C1 segment of cervical spinal cord (tissue), 14 donors: ENCODE data around the gene OSBPL9.
"Not testable (repeated sequence)": the region's sequence is repeated elsewhere in the genome, so short reads cannot be mapped to it uniquely, and the experiment has no call there.

Source experiments
- DNase-seq, 14 donors: peaks; one replicate each; lab custom pipeline; 2025; lab: John Stamatoyannopoulos, UW

OSBPL9 gene

DNA sequence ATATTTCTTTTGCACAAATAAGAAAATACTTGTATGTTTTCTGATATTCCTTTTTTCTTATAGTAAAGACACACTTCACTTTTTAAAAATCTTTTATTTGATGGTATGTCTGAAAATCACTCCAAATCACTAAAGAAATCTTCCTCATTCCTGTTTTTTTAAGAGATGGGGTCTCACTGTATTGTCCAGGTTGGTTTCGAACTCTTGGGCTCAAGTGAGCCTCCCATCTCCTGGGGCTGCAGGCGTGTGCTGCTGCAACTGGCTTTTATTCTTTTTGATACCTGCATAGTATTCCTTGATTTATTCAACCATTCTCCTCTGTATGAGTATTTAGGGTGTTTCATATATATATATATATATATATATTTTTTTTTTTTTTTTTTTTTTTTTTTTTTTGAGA is 88.1 kb downstream of the OSBPL9 start:
- no peak for DNase-seq

DNA sequence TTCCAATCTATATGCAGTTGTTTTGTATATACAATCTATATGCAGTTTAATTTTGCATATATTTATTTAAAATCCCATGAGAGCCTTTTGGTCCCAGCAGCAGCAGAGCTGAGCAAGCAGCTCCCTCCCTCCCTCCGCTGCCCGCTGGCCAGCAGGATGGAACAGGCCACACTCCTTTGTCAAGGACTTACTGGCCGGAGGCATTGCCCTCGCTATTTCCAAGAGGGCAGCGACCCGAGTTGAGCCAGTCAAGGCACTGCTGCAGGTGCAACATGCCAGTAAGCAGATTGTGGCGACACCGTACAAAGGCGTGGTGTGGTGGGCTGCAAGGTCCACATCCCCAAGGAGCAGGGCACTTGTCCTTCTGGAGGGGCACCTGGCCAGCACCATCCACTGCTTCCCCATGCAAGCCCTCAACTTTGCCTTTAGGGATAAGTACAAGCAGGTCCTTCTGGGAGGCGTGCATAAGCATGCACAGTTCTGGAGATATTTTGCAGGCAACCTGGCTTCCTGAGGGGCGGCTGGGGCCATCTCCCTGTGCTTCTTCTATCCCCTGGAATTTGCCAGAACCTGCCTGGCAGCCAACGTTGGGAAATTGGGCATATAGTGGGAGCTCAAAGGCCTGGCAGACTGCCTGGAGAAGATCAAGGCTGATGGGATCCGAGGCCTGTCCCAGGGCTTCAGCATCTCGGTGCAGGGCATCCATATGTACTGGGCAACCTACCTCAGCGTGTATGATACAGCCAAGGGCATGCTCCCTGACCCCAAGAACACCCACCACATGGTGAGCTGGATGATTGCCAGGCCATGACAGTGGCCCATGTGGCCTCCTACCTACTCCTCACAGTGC is 92.2 kb downstream of the OSBPL9 start:
- no peak for DNase-seq

DNA sequence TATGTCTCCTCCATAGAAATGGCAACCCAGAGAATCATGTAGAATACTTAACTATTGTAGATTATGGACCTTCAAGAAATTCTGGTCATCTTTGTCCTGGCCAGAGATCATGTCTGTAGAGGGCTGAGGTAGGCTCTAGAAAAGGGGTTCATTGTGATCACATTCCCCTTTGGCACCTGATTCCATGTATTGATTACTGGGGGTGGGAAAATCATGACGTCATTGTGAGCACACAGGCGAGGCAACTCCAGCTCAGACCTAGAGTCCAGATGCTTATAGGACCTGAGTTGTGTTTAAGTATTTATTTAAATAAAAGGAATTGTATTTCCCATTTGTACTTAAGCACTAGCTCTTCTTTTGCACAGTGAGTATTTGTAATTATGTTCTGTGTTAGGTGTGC is 93.1 kb downstream of the OSBPL9 start:
- no peak for DNase-seq

DNA sequence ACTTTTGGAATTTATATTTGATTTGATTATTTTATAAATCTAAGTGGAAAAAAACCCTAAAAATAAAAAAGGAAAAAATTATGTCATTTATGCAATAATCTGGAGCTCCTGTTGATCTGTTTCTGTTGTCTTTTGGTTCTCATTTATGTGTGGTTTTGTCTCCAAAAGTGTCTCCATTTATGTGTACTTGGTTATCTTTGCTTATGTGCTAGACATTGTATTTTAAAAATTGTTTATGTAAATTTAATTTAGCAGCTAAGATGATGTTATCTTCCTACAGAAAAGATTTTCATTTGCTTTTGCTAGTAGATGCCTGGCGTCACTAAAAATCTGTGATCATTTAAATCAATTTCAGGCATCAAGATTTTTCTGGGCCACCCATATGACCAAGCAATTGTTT is 95.7 kb downstream of the OSBPL9 start:
- DNase-seq: no peak

DNA sequence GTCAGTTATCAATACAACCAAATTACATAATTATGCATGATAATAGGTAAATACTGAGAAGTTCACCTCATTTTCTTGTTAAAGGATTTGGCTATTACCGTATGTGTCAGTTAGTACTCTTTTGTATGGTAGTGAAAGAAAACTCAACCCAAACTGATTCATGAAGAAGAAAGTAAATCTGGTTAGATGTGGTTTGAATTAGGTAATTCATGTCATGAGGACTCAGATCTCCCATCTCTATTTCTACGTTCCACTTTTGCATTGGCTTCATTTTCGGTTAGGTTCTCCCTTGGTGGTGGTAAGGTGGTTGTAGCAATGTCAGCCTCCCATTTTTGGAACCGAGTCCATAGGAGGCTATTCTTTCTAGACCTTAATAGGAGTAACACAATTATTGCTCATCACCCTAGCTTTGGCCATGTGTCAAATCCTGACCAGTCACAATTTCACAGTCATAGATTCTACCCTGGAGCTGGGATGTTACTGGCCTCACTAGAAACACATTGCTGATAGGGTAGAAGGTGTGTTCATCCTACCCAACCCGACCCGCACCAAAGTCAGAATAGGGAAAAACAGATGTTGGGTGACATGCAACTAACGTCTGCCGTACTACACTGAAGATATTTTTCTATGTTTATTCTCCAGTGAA is 97.6 kb downstream of the OSBPL9 start:
- DNase-seq: no peak

DNA sequence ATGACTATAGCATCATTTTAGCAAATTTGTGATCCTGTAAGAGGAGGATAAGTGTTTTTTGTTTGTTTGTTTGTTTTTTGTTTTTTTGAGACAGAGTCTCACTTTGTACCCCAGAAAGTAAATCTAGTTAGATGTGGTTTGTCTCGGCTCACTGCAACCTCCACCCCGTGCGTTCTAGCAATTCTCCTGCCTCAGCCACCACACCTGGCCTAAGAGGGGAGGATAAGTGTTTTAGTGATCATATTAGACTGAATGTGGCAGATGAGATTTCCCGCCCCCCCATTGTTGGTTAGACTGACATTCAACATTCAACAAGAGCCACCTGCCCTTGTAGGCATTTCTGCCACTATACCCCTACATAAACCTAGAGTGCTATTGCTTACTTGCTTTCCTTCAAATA is 98.5 kb downstream of the OSBPL9 start:
- DNase-seq: no peak

DNA sequence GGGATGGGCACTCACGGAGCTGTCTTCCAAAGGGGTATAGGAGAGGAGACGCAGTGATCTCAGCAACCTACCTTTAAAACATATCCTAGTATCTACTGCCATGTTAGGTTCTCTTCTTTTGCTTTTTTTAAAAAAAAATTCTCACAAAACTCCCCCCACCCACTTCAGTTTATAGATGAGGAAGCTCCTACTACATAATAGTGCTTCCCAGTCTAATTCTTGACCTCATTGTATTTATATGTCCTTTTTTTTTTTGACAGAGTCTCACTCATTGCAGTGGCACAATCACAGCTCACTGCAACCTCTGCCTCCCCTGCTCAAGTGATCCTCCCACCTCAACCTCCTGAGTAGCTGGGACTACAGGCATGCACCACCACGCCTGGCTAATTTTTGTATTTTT is 99.9 kb downstream of the OSBPL9 start:
- DNase-seq: no peak

DNA sequence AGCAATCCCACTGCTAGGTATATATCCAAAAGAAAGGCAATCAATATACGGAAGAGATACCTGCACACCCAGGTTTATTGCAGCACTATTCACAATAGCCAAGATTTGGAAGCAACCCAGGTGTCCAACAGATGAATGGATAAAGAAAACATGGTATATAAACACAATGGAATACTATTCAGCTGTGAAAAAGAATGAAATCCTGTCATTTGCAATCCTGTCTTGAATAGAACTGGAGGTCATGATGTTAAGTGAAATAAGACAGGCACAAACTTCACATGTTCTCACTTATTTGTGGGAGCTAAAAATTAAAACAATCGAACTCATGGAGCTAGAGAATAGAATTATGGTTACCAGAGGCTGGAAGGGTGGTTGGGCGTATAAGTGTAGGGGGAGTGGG is 101.0 kb downstream of the OSBPL9 start:
- no peak for DNase-seq

DNA sequence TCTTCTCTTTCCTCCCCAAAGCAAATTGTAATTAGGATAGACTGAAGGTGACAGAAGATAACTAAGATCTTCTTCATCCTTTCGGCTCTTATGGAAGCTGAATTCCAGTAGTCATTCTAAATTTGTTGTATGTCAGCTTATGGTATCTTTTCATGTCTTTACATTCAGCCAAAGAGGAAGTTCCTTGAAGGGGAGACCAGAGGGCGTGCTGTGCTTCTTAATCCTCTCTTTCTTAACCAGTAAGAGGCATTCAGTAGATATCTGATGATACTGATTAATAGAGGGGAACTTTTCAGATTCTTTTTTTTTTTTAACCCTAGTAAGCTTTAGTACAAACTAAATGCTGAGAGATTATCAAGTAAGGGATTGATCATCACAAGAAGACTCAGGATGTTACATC is 102.3 kb downstream of the OSBPL9 start:
- DNase-seq: no peak

DNA sequence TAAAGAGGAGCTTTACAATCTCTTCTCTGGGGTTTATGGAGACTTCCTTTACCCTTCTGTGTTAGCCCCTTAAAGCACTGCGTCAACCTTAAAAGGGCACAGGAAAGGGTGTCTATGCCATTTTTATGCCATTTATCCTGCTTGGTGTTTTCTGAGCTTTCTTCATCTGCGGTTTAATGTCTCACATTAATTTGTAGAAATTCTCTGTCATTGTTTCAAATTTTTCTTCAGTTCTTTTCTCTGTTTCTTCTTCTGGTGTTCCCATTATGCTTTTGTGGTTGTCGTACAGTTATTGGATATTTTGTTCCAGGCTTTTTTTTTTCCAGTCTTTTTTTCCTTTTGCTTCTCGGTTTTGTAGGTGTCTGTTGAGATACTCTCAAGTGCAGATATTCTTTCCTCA is 107.9 kb downstream of the OSBPL9 start:
- DNase-seq: no peak

DNA sequence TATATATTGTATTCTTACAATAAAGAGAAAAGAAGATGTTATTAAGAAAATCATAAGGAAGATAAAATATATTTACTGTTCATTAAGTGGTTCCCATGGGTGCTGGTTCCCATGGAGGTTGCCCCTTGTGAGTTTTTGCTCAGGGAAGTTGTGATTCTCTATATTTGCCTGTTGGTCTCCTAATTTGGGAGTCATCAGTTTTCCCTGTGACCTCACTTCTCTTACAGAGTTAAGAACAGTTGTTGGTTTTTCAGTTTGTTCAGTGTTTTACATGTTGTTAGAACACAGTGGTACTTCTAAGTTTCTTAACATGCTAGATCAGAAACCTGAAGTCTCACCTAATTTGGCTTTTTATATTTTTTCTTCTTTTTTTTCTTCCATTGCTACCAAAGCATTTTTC is 109.2 kb downstream of the OSBPL9 start:
- no peak for DNase-seq

DNA sequence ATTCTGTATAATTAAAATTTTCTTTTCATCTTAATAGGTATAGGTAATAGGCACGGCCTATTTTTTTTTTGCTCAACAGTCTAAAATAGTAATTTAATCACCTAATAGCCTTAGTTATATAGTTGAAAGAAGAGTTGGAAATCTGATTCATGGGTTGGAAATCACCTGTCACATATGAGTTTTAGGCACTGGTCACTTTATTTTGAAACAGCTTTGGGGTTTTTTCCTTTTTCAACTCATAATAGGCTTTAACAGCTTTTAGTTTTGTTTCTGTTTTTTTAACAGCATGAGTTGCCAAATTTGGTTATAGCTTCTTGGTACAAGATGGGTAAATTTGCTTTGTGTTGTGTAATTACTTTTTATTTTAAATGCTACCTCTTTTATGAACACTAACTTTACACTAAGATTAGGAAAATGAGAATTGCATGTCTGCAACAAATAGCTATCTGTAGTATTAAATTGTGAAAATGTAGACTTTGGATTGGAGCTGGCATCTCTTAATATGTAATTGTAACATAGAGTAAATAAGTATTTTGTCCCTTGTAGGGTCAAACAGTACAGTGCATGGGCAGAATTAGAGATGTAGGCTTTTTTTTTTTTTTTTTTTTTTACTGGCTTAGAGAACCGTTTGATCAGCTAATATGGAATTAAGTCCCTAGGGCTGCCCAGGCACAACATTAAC is 109.8 kb downstream of the OSBPL9 start:
- DNase-seq: no peak

DNA sequence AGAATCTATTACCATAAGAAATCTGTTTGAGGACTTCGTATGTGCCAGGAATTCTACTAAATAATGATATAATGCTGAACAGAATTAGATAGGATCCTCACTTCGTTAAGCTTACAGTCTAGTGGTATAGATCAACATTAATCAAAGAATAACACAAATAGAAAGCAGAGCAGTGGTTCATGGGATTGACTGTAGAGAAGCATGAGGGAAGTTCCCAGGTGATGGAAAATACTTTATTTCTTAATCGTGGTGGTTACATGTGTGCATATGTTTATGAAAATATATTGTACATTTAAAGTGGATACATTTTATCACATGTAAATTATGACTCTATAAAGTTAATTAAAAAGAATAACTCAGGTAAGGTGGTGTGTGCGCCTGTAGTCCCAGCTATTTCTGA is 110.5 kb downstream of the OSBPL9 start:
- no peak for DNase-seq

DNA sequence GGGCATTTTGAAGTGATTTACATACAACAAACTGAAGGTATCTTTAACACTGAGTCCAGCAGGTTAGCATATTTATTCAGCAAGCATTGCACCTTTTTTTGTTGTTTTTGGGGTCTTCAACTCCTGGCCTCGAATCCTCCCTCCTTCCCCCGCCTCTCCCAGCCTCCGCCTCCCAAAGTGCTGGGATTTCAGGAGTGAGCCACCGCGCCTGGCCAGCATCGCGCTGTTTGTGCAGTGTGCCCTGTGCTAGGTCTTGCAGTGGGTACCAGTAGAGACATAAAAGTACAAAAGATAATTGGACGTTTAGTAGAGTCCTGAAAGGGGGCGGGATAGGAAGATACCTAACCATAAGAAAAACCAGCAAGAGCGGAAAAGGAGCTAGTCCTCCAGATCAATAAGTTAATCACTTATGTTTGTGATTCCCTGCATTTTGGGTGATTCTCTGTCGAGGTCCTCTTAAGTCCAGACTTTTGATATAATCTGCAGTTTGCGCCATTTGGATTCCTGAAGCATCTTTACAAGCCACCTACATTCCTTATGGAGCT is 111.8 kb downstream of the OSBPL9 start:
- no peak for DNase-seq

DNA sequence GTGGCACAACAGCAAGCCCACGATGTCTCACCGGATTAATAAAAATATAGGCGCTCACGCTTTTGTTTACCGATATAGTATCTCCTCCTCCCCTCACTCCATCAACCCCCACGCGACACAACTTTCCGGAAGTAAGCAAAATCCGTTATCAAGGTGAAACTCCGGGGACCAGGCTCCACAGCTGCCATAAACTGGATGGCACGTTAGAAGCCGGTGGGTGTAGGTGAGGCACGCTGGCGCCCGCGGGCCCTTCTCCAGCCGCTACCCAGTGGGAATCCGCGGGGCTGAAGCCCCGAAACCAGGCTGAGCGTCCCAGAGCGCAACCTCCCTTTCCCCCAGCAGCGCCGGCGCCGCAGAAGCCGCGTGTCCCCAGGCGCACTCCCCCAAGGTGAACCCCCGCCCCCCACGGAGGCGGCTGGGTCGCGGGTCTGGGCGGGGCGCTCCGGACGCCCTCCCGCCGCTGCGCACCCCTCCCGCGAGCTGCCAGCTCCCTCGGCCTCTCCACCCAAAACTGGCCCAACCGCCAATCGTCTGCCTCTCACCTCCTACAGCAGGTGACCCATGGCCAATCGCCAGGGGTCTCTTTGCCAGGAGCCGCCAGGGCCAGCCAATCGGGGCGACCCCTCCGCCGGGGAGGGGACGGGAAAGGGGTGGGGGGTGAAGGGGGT is 112.4 kb downstream of the OSBPL9 start:
- DNase-seq: peak in 13 of 14 donors; percentile 17 to 78 (median 43)

DNA sequence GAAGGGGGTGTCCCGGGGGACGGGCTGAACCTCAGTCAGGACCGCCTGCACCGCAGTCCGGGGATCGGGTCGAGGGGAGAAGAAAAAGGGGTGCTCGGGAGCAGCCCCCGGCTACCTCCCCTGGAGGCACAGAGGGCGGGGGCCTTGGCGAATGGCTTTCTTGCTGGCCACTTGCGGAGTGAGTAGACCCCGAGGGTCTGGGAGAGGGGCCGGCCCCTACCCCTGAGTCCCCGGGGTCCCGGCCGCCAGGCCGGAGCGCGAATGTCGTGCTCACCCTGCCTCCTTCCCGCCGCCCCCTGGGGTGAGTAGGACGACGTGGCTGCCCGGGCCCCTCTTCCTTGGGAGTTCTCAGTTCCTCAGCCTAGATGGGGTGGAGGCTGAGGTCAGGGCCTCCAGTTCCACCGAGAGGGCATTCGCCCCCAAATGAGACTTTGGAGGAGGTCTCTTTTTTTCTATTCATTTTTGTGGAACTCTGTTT is 113.0 kb downstream of the OSBPL9 start:
- DNase-seq: no peak

DNA sequence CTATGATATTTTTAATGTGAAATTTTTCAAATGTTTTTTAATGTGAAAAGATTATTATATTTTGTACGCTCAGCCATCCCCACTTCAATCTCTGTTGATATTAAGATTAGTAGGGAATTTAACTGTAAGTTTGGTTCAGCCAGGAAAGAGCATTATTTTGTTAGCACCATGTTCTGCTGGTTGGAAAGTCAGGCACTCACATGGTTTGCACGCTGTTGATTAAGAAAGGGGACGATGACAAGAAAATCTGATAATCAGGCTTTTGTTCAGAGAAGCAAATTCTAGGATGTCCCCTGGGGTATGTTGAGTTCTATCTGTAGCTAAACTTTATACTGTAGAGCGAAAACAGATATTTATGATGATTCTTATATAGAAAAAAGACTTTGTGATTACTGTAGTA is 115.1 kb downstream of the OSBPL9 start:
- no peak for DNase-seq

DNA sequence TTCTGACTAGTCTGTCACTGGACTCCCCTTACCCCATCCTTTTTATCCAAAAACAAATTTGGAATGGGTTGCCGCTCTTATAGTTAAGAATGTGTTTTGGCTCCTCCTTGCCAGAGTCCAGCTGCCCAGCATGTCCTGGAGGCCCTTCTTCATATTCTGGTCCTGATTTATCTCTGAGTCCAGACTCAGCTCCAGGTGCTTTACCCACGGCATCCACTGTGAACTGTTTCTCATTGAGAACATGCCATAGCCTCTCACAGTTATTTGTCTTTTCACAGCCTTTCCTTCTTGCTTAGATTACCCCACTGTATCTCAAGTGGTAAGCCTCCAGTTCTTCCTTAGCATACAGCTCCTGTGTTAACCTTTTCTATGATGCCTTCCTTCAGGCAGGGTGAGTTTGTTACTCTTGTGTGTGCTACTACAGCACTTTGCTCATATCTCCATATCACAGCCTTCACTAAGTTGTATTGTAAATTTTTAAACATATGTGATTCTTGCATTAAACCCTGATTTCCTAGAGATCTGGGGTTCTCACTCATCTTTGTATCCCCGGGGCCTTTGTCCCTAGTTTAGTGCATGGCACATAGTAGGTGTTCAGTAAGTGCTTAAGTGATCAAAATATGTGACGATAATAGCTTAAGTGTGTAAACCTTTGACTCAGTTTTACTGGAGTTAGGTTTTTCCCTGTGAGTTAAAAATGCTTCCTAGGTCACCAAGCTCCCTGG is 116.0 kb downstream of the OSBPL9 start:
- DNase-seq: no peak

DNA sequence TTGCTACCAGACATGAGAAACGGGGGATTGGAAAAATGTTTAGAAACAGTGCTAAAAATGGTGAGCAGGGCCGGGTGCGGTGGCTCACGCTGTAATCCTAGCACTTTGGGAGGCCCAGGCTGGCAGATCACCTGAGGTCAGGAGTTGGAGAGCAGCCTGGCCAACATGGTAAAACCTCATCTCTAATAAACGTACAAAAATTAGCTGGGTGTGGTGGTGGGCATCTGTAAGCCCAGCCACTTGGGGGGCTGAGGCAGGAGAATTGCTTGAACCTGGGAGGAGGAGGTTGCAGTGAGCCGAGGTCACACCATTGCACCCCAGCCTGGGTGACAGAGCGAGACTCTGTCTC is 116.5 kb downstream of the OSBPL9 start:
- not testable (repeated sequence) for DNase-seq

DNA sequence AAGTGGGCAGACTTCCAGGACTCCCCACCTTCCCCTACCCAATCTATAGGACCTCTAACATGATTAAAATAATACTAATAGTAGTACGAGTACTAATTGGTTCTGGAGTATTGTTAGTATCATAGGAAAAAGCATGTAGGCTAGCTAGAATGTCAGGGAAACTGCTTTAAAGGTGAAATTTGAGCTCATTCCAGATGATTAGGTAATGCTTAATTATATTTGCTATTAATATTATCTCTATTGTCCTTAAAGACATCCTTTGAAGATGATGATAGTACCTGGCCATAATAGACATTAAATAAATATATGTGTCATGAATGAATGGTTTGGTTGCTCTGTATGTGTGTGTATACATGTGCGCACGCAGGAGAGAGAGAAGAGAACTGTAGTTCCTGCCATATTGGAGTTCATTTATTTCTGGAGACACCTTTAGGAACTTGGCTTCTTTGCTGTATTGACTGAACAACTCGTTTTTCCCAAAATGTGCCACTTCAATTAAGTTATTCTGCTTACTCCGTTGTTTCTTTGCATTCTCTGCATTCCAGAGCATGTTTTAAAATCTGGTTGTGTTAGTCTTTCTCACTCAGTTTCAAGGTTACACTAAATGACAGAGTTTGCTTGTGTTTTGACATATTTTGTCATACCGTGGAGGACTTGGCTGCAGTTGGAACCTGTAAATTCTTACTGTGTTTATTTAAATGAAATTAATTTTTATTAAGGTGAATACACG is 117.1 kb downstream of the OSBPL9 start:
- DNase-seq: no peak
